ENCODE results near the gene PRR9. TPM values are rescaled to one million over a fixed set of nuclear protein-coding genes. Genes with fewer than 3 reads are reported as not detected.

Gene PRR9
- total and polyA plus RNA-seq, 8 donors: not detected

DNA sequence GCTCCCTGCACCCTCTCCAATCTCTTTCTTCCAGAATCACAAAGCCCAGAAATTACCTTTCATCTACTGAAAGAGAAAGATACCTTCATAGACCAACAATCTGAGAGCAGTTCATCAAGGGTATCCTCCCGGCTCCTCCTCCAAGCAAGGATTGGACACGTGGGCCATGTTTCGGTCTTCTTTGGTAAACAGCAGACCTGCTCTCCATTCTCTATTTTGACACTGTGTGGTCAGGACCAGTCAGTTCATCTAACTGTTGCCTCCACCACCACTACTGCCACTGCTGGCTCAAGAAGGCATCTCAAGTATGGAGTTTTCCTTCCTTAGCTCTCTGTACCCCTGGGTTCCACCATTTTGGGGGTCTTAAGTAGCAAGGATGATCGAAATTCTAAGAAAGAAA is 22.2 kb upstream of the PRR9 start:
- intact Hi-C loops (cut with DNase I; ENCODE audit: low total_unique reads): no loop called here
- H3K27me3 ChIP-seq: peaks cover 0 to 33% (median 3%) of the 10 kb centered on the region in 3 donors
- no peaks in the 10 kb centered on the region for H3K4me1 ChIP-seq
- H3K9me3 ChIP-seq: no peaks in the 10 kb centered on the region
- H3K27ac ChIP-seq: no peak overlapping the region
- no peaks in the 10 kb centered on the region for H3K36me3 ChIP-seq
- no peak for TF ChIP-seq POLR2AphosphoS5 (IDR thresholded peaks at IDR 0.05)
- TF ChIP-seq, protein P1, sequence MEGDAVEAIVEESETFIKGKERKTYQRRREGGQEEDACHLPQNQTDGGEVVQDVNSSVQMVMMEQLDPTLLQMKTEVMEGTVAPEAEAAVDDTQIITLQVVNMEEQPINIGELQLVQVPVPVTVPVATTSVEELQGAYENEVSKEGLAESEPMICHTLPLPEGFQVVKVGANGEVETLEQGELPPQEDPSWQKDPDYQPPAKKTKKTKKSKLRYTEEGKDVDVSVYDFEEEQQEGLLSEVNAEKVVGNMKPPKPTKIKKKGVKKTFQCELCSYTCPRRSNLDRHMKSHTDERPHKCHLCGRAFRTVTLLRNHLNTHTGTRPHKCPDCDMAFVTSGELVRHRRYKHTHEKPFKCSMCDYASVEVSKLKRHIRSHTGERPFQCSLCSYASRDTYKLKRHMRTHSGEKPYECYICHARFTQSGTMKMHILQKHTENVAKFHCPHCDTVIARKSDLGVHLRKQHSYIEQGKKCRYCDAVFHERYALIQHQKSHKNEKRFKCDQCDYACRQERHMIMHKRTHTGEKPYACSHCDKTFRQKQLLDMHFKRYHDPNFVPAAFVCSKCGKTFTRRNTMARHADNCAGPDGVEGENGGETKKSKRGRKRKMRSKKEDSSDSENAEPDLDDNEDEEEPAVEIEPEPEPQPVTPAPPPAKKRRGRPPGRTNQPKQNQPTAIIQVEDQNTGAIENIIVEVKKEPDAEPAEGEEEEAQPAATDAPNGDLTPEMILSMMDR (IDR thresholded peaks at IDR 0.05): no peak
- no peak for TF ChIP-seq EP300 (IDR thresholded peaks at IDR 0.05)
- TF ChIP-seq POLR2A (IDR thresholded peaks at IDR 0.05): no peak
- WGBS, 5 donors: 57 to 77% (median 71%) methylated on average over 4 of the region's 4 CpGs
- no peak for DNase-seq
- H3K4me3 ChIP-seq: no peak overlapping the region

GRCh38 chr1:153202006-153202405 is 15.4 kb upstream of the PRR9 start:
- H3K4me3 ChIP-seq: no peak overlapping the region
- peaks cover 0 to 19% (median 5%) of the 10 kb centered on the region in 3 donors for H3K27me3 ChIP-seq
- H3K36me3 ChIP-seq: no peaks in the 10 kb centered on the region
- intact Hi-C loops (cut with DNase I; ENCODE audit: low total_unique reads): no loop called here
- WGBS, 5 donors: 57 to 72% (median 61%) methylated on average over 4 of the region's 4 CpGs
- H3K4me1 ChIP-seq: no peaks in the 10 kb centered on the region
- TF ChIP-seq, protein P1 (IDR thresholded peaks at IDR 0.05): no peak
- no peak for TF ChIP-seq POLR2AphosphoS5 (IDR thresholded peaks at IDR 0.05)
- no peak for TF ChIP-seq POLR2A (IDR thresholded peaks at IDR 0.05)
- TF ChIP-seq EP300 (IDR thresholded peaks at IDR 0.05): no peak
- no peaks in the 10 kb centered on the region for H3K9me3 ChIP-seq
- DNase-seq: peak in 1 of 2 donors; percentile 48
- no peak overlapping the region for H3K27ac ChIP-seq

GRCh38 chr1:153203130-153203529 is 14.3 kb upstream of the PRR9 start, which contains the start of gene LELP1:
LELP1 (plus strand) TSS chr1:153203430; CDS start chr1:153204708, 1,278 bp downstream.
- WGBS, 5 donors: 44 to 74% (median 50%) methylated on average over 1 of the region's 1 CpG
- Histone ChIP-seq H3K4me1 (no peaks in the 10 kb centered on the region), H3K27me3 (peaks cover 0 to 20% (median 5%) of the 10 kb centered on the region in 3 donors), H3K4me3 (no peak within 1 kb of the TSS), H3K27ac (no peak within 1 kb of the TSS), H3K36me3 (no peaks in the 10 kb centered on the region), H3K9me3 (no peaks in the 10 kb centered on the region)
- no peak for DNase-seq
- intact Hi-C loops (cut with DNase I; ENCODE audit: low total_unique reads): no loop called here
- TF ChIP-seq, protein P1 (IDR thresholded peaks at IDR 0.05): no peak
- TF ChIP-seq POLR2A (IDR thresholded peaks at IDR 0.05): no peak
- no peak for TF ChIP-seq EP300 (IDR thresholded peaks at IDR 0.05)
- no peak for TF ChIP-seq POLR2AphosphoS5 (IDR thresholded peaks at IDR 0.05)

DNA sequence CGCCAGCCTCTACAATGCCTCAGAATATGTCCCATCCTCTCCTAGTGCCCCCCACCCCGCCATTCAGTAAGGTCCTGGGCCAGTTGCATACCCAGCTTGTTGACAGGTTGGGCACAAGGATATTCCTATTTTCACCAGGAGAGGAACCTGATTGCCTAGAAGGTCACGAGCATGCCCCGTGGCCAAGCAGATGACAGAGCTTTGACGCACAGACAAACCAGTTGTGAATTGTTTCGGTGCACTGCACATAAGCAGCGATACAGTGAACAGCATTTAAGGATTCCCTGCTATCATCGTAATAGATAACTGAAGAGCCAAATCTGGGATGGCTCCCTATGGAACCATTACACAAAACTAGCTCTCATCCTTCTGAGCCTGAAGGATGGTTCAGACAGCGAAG is 10.8 kb upstream of the PRR9 start:
- H3K36me3 ChIP-seq: no peaks in the 10 kb centered on the region
- H3K9me3 ChIP-seq: no peaks in the 10 kb centered on the region
- H3K27me3 ChIP-seq: peaks cover 0 to 34% (median 12%) of the 10 kb centered on the region in 3 donors
- intact Hi-C loops (cut with DNase I; ENCODE audit: low total_unique reads): no loop called here
- no peak overlapping the region for H3K27ac ChIP-seq
- DNase-seq: no peak
- WGBS, 5 donors: 83 to 90% (median 88%) methylated on average over 9 of the region's 9 CpGs
- no peak overlapping the region for H3K4me3 ChIP-seq
- no peaks in the 10 kb centered on the region for H3K4me1 ChIP-seq
- TF ChIP-seq EP300 (IDR thresholded peaks at IDR 0.05) (no peak), POLR2A (IDR thresholded peaks at IDR 0.05) (no peak), POLR2AphosphoS5 (IDR thresholded peaks at IDR 0.05) (no peak)
- TF ChIP-seq, protein P1 (IDR thresholded peaks at IDR 0.05): no peak
